GM18526 (cell line): ENCODE measurements around the gene NEDD9.

ENCODE experiments used
- POLR2A ChIP-seq: IDR thresholded peaks from 3 replicates; pipeline ENCODE4 v1.6.1; 2011; ENCODE audit not compliant: insufficient read length; ENCODE audit errors: extremely low read depth

The NEDD9 gene

DNA sequence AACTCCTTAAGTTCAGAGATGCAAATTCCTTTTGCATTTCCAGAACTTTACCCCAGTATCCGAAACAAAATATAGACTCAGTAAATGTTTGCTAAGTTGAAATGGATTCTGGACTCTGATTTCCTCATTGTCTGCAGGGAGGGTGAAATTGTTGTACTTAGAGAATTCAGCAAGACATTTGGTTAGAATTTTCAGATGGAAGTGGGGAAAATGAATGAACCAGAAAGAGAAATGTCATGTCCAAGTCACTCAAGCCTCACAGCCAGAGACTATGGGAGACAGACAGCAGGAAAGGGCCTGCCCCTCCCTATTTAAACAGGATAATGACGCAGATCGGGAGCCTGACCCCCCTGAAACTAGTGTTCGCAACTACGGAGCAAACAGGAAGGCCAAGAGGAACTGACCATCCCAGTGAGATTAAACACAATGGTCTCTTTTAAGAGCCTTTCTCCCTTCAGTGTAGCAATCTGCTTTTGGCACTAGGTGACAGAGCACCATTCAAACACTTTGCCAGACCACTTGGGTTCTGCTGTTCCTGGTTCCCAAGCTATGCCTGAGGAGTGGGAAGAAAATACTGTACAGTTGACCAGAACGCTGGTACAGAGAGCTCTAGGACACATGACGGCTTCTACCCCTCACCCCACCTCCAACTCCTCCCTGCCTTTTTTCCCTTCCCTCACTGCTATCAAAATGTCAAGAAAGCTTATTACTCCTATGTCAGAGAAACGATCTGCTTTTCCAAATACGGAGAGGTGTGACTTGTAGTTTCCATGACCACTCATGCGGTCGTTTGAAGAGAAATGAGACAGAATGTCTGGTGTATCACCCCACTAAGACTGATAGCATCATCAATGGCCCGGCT lies 13.7 kb downstream of the NEDD9 start:
- no peak for TF ChIP-seq POLR2A

DNA sequence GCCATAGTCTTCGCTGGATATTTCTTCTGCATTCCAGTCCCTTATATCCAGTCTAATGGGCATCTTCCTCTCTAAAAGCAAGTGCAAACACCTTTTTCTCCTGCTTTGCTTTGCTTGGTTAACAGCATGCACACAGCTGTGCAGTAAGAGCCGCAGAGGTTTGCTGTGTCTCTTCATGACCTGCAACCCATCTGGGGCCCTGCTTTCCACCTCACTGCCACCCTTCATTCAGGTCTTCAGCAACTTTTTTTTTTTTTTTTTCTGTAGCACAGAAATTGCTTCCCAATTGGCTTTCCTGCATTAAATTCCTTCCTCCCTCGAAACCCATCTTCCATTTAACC lies 14.4 kb downstream of the NEDD9 start:
- TF ChIP-seq POLR2A, result no peak

DNA sequence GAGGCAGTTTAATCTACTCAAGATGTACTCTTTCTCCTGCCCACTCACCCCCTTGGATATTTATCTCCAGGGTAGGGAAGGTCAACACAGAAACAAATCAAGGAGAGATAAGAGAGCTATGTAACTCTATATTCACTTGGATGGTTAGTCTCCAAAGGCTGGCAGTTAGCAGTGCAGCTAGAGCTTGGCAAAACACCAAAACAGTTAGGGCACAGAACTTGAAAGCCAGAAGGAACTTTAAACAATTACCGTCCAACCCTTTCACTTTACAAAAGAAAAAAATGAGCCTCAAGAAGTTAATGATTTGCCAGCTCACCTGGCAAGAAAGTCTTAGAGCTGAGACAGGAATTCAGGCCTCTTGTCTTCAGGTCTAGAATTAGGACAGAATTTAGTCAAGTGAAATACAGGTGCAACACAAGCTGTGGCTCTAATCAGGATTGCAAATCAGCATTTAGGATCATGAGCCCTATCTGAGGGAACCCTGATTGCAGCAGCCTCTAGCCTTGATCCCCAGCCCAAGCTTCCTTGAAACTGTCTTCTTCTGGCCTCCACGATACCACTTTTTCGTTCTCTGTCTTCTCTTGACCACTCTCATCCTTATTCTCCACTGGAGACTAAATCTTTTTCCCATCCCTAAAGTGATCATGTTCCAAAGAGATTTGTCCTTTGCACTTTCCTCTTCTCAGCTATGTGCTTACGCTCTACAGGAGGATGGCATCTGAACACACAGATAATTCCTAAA lies 14.9 kb downstream of the NEDD9 start:
- no peak for TF ChIP-seq POLR2A

DNA sequence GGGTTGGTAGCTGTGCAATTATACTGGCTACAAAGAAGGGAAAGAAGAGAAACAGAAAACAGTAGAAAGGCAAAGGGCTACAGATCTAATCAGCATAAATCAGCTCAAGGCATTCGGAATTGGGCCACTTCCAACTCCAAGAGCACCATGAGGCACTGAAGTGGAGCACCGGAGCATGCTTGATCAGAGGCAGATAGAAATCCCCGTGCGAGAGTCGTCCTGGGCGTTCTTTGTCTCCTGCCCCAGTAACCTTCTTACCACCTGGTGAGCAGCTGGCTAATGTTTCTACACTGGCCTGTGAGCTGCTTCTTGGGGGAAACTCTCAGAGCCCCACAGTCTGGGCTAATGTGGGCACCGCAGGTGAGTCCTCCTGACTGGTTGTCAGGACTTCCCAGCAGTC lies 16.7 kb downstream of the NEDD9 start:
- TF ChIP-seq POLR2A, result no peak

DNA sequence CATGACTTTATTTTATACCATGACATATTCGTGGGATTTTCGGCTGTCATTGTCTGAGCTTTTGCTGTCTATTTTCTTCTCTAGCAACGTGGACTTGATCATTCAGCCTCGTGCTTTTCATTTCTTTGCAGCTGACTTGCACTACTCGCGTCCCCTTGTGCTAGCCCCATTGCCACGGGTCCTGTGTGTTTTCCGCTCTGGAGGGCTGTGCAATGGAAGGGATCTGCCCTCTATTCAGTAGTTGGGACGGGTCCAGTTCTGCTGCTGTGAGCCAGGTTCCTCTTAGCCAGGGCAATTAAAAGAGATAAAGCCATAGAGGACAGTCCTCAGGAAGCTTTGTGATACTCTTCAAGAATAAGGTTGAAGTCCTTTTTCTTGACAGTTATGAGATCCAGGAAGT lies 17.6 kb downstream of the NEDD9 start:
- no peak for TF ChIP-seq POLR2A

- no peak for TF ChIP-seq POLR2A
Measured at GRCh38 chr6:11214084-11214833, 18.2 kb downstream of the NEDD9 start.

- no peak for TF ChIP-seq POLR2A
Measured at GRCh38 chr6:11213422-11214021, 18.9 kb downstream of the NEDD9 start.

- TF ChIP-seq POLR2A, result no peak
Measured at GRCh38 chr6:11212664-11213063, 19.8 kb downstream of the NEDD9 start.

GRCh38 chr6:11211254-11211653 lies 21.2 kb downstream of the NEDD9 start:
- TF ChIP-seq POLR2A, result no peak

- TF ChIP-seq POLR2A, result no peak
Measured at GRCh38 chr6:11210386-11211138, 21.9 kb downstream of the NEDD9 start.

- TF ChIP-seq POLR2A, result no peak
Measured at GRCh38 chr6:11209906-11210305, 22.6 kb downstream of the NEDD9 start.

- no peak for TF ChIP-seq POLR2A
Measured at GRCh38 chr6:11209369-11209768, 23.1 kb downstream of the NEDD9 start.

DNA sequence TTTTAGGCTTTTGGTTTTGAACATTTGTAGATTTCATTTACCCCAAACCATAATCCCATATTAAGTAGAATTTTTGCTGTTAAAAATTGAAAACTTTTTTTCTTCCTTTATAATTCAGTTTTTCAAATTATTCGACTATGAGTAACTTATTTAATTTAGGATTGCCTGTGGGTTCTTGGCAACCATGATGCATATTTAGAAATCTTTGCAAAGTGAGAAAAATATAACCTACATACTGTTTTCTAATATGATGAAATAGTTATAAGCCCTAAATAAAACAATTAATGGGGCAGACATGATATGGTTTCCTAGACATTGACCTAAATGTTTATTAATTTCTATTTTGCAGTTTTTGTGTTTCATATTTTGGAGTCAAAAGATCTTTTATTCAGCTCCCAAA lies 23.6 kb downstream of the NEDD9 start:
- no peak for TF ChIP-seq POLR2A

GRCh38 chr6:11208267-11208666 lies 24.2 kb downstream of the NEDD9 start:
- TF ChIP-seq POLR2A, result no peak
